Tibial artery (tissue), 4 donors: ENCODE data around the gene CACNA1C.
A peak's percentile ranks its signal among the peaks of the same experiment; 100 is the strongest.

ENCODE experiments used
- DNase-seq, 2 donors: peaks; one replicate each; pipeline ENCODE4 v3.0.0-alpha.2; 2019
- H3K27ac ChIP-seq, 2 donors: fragments of 200-600 bp; sonication (generic) in 1 of 2; 1 replicate in 1 of 2; 2 replicates in 1 of 2; pipeline ENCODE4 v1.5.1; 2018 to 2019; ENCODE audit warnings: mild to moderate bottlenecking in 1 of 2
- H3K27me3 ChIP-seq, 2 donors: fragments of 200-600 bp; sonication (generic) in 1 of 2; one replicate each; pipeline versions ENCODE4 v1.5.1 to v1.6.0; 2016 to 2019
- H3K36me3 ChIP-seq, 3 donors: fragments of 200-600 bp; sonication (generic) in 2 of 3; one replicate each; pipeline ENCODE4 v1.5.1; 2016 to 2019; ENCODE audit warnings: mild to moderate bottlenecking in 2 of 3
- H3K4me1 ChIP-seq, 4 donors: fragments of 200-600 bp; sonication (generic) in 2 of 4; 1 replicate in 3 of 4; 2 replicates in 1 of 4; pipeline ENCODE4 v1.5.1; 2016 to 2019
- H3K4me3 ChIP-seq, 2 donors: fragments of 200-600 bp; sonication (generic) in 1 of 2; 1 replicate in 1 of 2; 2 replicates in 1 of 2; pipeline ENCODE4 v1.5.1; 2018 to 2019; ENCODE audit warnings: mild to moderate bottlenecking in 2 of 2
- H3K9me3 ChIP-seq, 3 donors: fragments of 200-600 bp; sonication (generic) in 1 of 3; one replicate each; pipeline ENCODE4 v1.5.1; 2016 to 2019
- intact Hi-C: fragments of 100-400 bp; cut with DNase I; formaldehyde crosslinking; loops from one replicate; pipeline ENCODE4 v1.15.0; 2023; ENCODE audit warnings: low total_unique reads
- TF ChIP-seq, protein P1 (sequence below), 2 experiments: fragments of 200-600 bp in 1 of 2; fragments of 450-650 bp in 1 of 2; IDR thresholded peaks; one replicate each; pipeline ENCODE4 v1.5.1; 2017 to 2019; ENCODE audit warnings: antibody characterized with exemption in 2 of 2, mild to moderate bottlenecking in 1 of 2, moderate library complexity in 1 of 2

The CACNA1C gene

DNA sequence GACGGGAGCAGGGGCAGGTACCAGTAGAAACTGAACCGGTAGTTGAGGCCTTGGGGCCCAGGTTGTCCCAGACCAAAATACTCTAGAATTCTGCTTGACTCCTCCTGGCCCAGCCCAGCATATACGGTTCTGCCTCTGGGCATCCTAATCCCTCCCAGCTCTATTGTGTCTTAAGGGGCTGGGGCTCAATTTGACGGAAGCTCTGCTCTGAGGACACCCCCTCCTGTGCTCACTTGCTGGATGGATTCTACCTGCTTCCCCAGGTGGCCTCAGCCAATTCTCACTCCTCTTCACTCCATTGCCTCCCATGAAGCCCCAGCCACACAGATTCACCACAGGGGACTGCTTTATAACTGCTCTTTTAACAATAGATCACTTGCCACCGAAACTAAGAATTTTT, 522.5 kb downstream of the CACNA1C start:
- Histone ChIP-seq H3K4me3 (no peak overlapping the region), H3K9me3 (no peaks in the 10 kb centered on the region), H3K27ac (no peak overlapping the region), H3K4me1 (no peaks in the 10 kb centered on the region), H3K36me3 (peaks cover 4 to 43% (median 27%) of the 10 kb centered on the region in 3 donors), H3K27me3 (no peaks in the 10 kb centered on the region)
- DNase-seq, result peak in 1 of 2 donors; percentile 1
- intact Hi-C loops, result no loop called here
- TF ChIP-seq, protein P1, sequence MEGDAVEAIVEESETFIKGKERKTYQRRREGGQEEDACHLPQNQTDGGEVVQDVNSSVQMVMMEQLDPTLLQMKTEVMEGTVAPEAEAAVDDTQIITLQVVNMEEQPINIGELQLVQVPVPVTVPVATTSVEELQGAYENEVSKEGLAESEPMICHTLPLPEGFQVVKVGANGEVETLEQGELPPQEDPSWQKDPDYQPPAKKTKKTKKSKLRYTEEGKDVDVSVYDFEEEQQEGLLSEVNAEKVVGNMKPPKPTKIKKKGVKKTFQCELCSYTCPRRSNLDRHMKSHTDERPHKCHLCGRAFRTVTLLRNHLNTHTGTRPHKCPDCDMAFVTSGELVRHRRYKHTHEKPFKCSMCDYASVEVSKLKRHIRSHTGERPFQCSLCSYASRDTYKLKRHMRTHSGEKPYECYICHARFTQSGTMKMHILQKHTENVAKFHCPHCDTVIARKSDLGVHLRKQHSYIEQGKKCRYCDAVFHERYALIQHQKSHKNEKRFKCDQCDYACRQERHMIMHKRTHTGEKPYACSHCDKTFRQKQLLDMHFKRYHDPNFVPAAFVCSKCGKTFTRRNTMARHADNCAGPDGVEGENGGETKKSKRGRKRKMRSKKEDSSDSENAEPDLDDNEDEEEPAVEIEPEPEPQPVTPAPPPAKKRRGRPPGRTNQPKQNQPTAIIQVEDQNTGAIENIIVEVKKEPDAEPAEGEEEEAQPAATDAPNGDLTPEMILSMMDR (IDR thresholded peaks at IDR 0.05), result no peak

DNA sequence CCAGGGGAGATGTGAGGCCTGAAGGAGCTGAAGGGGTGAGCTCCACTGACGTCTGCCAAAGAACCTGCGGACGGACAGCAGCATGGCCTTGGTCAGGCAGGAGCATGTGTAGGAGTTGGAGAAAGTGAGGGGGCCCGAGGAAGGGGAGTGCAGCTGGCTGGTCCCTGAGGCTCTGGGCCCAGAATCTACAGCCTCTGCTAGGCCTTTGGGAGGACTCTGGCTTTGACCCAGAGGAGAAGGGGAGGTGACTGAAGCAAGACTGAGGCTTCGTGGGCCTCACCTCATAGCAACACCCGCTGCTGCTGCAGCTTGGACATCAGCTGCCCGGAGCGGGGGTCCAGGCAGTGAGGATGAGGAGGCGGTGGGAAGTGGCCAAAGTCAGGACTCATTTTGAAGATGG, 525.4 kb downstream of the CACNA1C start:
- Histone ChIP-seq H3K4me1 (peaks cover 0 to 11% (median 8%) of the 10 kb centered on the region in 4 donors), H3K9me3 (no peaks in the 10 kb centered on the region), H3K27me3 (no peaks in the 10 kb centered on the region), H3K36me3 (peaks cover 4 to 47% (median 18%) of the 10 kb centered on the region in 3 donors), H3K4me3 (no peak overlapping the region), H3K27ac (no peak overlapping the region)
- peak in 1 of 2 donors; percentile 44 for DNase-seq
- intact Hi-C loops, result no loop called here
- TF ChIP-seq, protein P1 (IDR thresholded peaks at IDR 0.05), result no peak

DNA sequence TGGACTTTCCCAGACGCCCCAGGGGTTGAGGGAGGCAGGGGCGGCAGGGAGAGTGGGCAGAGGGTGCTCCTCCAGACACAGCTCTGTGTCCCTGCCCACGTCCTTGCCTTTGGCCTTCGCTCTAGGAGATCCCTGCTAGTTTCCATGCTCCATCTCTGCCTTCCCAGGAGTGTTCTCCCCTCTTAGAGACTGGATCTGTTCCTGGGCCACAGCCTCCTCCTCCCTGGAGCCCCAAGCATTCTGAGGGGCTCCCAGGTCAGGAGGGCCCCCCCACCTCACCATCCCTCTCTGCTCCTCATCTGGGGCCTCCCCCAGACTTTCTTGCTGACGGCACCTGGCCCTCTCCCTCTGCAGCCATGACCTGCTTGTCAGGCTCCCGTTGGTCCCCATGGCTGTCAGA, 526.0 kb downstream of the CACNA1C start:
- no peak for DNase-seq
- TF ChIP-seq, protein P1 (IDR thresholded peaks at IDR 0.05), result no peak
- peaks cover 4 to 47% (median 18%) of the 10 kb centered on the region in 3 donors for H3K36me3 ChIP-seq
- H3K27me3 ChIP-seq, result no peaks in the 10 kb centered on the region
- no peak overlapping the region for H3K27ac ChIP-seq
- no peak overlapping the region for H3K4me3 ChIP-seq
- intact Hi-C loops, result no loop called here
- no peaks in the 10 kb centered on the region for H3K9me3 ChIP-seq
- peaks cover 0 to 13% (median 10%) of the 10 kb centered on the region in 4 donors for H3K4me1 ChIP-seq

DNA sequence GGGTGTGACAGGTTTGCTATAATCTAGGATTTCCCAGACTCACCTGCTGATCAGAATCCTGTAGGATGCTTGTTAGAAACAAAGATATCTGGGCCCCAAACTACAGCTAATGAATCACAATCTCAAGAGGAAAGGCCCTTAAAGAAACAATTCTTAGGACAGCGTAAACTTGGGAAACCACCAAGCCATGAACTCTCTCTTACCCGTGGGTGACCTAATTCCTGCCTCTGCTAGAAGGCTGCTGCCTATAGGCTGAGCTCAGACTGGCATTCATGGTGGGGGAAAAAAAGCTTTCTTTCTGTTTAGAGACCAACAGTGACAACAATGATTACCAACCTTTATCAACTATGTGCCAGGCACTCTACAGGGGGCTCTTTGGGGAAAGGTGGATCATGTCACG, 528.0 kb downstream of the CACNA1C start:
- H3K36me3 ChIP-seq, result peaks cover 17 to 49% (median 30%) of the 10 kb centered on the region in 3 donors
- H3K27ac ChIP-seq, result no peak overlapping the region
- DNase-seq, result peak in 1 of 2 donors; percentile 6
- H3K27me3 ChIP-seq, result no peaks in the 10 kb centered on the region
- no peak overlapping the region for H3K4me3 ChIP-seq
- peaks cover 0 to 13% (median 10%) of the 10 kb centered on the region in 4 donors for H3K4me1 ChIP-seq
- H3K9me3 ChIP-seq, result no peaks in the 10 kb centered on the region
- TF ChIP-seq, protein P1 (IDR thresholded peaks at IDR 0.05), result no peak
- intact Hi-C loops, result loop anchor here (5.0 to 10.0 kb wide), 3 partner anchors 296 to 776 kb away; no protein-coding TSS in a partner anchor

DNA sequence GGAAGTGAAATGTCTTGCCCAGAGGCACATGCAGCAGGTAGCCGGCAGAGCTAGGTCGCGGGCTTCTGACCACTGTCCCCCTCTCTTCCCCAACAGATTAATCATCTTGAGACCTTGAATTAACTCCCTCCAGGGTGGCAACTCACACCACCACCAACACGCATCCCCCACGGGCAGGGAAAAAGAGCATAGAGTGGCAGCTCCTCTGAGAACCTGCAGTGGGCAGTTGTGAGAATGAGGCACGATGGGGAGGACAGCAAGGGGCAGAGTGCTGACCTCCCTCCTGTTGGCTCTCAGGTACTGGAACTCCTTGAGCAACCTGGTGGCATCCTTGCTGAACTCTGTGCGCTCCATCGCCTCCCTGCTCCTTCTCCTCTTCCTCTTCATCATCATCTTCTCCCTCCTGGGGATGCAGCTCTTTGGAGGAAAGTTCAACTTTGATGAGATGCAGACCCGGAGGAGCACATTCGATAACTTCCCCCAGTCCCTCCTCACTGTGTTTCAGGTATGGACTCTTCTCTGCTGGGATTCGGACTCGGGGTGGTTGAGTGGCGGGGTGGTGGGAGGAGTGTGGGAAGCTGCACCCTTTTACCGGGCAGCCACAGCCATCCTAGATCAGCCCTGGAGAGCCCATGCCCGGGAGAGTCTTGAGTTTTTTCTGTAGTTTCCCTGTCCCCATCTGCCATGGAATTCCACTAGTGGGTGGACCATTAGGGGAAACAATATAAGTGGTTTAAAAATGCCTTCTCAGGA, 528.7 kb downstream of the CACNA1C start:
- Histone ChIP-seq H3K4me3 (no peak overlapping the region), H3K27ac (no peak overlapping the region), H3K36me3 (peaks cover 23 to 49% (median 36%) of the 10 kb centered on the region in 3 donors), H3K9me3 (no peaks in the 10 kb centered on the region), H3K4me1 (peaks cover 0 to 13% (median 10%) of the 10 kb centered on the region in 4 donors), H3K27me3 (no peaks in the 10 kb centered on the region)
- TF ChIP-seq, protein P1 (IDR thresholded peaks at IDR 0.05), result no peak
- intact Hi-C loops, result loop anchor here (5.0 to 10.0 kb wide), 3 partner anchors 297 to 777 kb away; no protein-coding TSS in a partner anchor
- peak in 1 of 2 donors; percentile 53 for DNase-seq
